ENCODE data around the gene TFAM. TPM values are rescaled to one million over a fixed set of nuclear protein-coding genes. Genes with fewer than 3 reads are reported as not detected.

Gene TFAM
- total and polyA plus RNA-seq, 4 donors: 12.5 to 22.9 (median 18.4) TPM

GRCh38 chr10:58350619-58351323 lies 34.4 kb upstream of the TFAM start:
- Histone ChIP-seq H3K27ac (ENCODE audit: low read depth in 1 of 2, low read length in 2 of 2) (no peak overlapping the region), H3K4me3 (ENCODE audit: low read depth in 1 of 3, low read length in 3 of 3) (no peak overlapping the region), H3K4me1 (ENCODE audit: control insufficient read depth in 4 of 4, insufficient read depth in 4 of 4, low read length in 3 of 4) (peaks cover 0 to 4% (median 3%) of the 10 kb centered on the region in 4 donors), H3K9me3 (ENCODE audit: control insufficient read depth in 4 of 4, low read length in 3 of 4) (no peaks in the 10 kb centered on the region), H3K27me3 (ENCODE audit: control insufficient read depth in 4 of 4, insufficient read depth in 4 of 4, low read length in 3 of 4) (no peaks in the 10 kb centered on the region), H3K9ac (ENCODE audit: low read depth in 1 of 2, low read length in 2 of 2) (no peak overlapping the region), H3K36me3 (ENCODE audit: control insufficient read depth in 4 of 4, insufficient read depth in 3 of 4, low read depth in 1 of 4, low read length in 3 of 4) (no peaks in the 10 kb centered on the region)
- TF ChIP-seq NR2F2 (IDR thresholded peaks at IDR 0.05) (no peak), MAX (IDR thresholded peaks at IDR 0.05) (no peak), FOXA1 (IDR thresholded peaks at IDR 0.05) (no peak), GABPA (IDR thresholded peaks at IDR 0.05 in 1 of 2, conservative IDR thresholded peaks at IDR 0.05 in 1 of 2) (no peak)
- TF ChIP-seq, protein P1, sequence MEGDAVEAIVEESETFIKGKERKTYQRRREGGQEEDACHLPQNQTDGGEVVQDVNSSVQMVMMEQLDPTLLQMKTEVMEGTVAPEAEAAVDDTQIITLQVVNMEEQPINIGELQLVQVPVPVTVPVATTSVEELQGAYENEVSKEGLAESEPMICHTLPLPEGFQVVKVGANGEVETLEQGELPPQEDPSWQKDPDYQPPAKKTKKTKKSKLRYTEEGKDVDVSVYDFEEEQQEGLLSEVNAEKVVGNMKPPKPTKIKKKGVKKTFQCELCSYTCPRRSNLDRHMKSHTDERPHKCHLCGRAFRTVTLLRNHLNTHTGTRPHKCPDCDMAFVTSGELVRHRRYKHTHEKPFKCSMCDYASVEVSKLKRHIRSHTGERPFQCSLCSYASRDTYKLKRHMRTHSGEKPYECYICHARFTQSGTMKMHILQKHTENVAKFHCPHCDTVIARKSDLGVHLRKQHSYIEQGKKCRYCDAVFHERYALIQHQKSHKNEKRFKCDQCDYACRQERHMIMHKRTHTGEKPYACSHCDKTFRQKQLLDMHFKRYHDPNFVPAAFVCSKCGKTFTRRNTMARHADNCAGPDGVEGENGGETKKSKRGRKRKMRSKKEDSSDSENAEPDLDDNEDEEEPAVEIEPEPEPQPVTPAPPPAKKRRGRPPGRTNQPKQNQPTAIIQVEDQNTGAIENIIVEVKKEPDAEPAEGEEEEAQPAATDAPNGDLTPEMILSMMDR (IDR thresholded peaks at IDR 0.05; ENCODE audit: low read depth, low read length, missing input control): no peak
- DNase-seq (ENCODE audit: low spot score): no peak
- WGBS: 72% methylated on average over 6 of the region's 6 CpGs

DNA sequence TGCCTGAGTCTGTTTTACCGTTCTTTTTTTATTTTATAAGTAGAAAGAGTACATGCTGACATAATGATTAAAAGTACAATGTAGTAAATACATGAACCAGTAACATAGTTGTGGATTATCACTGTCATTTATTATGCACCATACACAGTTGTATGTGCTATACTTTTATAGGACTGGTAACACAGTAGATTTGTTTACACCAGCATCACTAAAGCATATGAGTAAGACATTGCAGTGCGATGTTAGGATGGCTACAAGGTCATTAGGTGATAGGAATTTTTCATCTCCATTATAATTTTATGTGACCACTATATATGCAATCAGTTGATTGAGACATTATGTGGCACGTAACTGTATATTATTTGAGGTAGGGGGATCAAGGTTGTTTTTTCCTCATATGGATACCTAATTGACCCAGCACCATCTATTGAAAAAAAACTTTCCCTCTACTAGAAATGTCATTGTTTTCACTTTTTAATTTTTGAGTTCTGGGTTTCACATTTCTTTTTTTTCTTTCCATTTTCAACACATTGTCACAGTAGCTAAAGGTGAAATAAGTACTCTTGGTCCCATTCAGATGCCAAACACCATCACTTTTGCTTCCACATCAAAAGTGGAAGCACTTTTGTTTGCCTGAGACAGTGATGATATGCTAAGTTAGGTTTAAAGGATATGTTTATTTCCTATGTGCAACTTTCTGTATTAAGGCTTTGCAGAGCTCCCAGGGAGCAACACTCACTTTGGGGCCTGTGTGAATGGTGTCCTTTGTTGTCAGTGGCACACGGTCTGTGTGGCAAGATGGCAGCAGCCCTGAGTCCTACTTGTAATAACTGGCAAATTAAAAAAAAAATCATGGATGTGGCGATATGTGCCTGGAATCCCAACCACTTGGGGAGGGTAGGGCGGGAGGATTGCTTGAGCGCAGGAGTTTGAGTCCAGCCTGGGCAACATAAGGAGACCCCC lies 33.3 kb upstream of the TFAM start:
- H3K27ac ChIP-seq (ENCODE audit: low read depth in 1 of 2, low read length in 2 of 2): no peak overlapping the region
- peaks cover 0 to 4% (median 2%) of the 10 kb centered on the region in 4 donors for H3K4me1 ChIP-seq (ENCODE audit: control insufficient read depth in 4 of 4, insufficient read depth in 4 of 4, low read length in 3 of 4)
- H3K36me3 ChIP-seq (ENCODE audit: control insufficient read depth in 4 of 4, insufficient read depth in 3 of 4, low read depth in 1 of 4, low read length in 3 of 4): no peaks in the 10 kb centered on the region
- no peak overlapping the region for H3K4me3 ChIP-seq (ENCODE audit: low read depth in 1 of 3, low read length in 3 of 3)
- WGBS: 89% methylated on average over 7 of the region's 7 CpGs
- no peaks in the 10 kb centered on the region for H3K9me3 ChIP-seq (ENCODE audit: control insufficient read depth in 4 of 4, low read length in 3 of 4)
- TF ChIP-seq RXRA (IDR thresholded peaks at IDR 0.05): no peak
- DNase-seq (ENCODE audit: low spot score): no peak
- no peaks in the 10 kb centered on the region for H3K27me3 ChIP-seq (ENCODE audit: control insufficient read depth in 4 of 4, insufficient read depth in 4 of 4, low read length in 3 of 4)
- no peak overlapping the region for H3K9ac ChIP-seq (ENCODE audit: low read depth in 1 of 2, low read length in 2 of 2)

GRCh38 chr10:58352956-58353610 lies 32.1 kb upstream of the TFAM start:
- H3K9me3 ChIP-seq (ENCODE audit: control insufficient read depth in 4 of 4, low read length in 3 of 4): no peaks in the 10 kb centered on the region
- H3K4me1 ChIP-seq (ENCODE audit: control insufficient read depth in 4 of 4, insufficient read depth in 4 of 4, low read length in 3 of 4): peaks cover 0 to 4% (median 2%) of the 10 kb centered on the region in 4 donors
- no peaks in the 10 kb centered on the region for H3K36me3 ChIP-seq (ENCODE audit: control insufficient read depth in 4 of 4, insufficient read depth in 3 of 4, low read depth in 1 of 4, low read length in 3 of 4)
- WGBS: 56% methylated on average over 2 of the region's 2 CpGs
- no peak overlapping the region for H3K4me3 ChIP-seq (ENCODE audit: low read depth in 1 of 3, low read length in 3 of 3)
- no peak overlapping the region for H3K9ac ChIP-seq (ENCODE audit: low read depth in 1 of 2, low read length in 2 of 2)
- no peak for DNase-seq (ENCODE audit: low spot score)
- no peaks in the 10 kb centered on the region for H3K27me3 ChIP-seq (ENCODE audit: control insufficient read depth in 4 of 4, insufficient read depth in 4 of 4, low read length in 3 of 4)
- no peak overlapping the region for H3K27ac ChIP-seq (ENCODE audit: low read depth in 1 of 2, low read length in 2 of 2)
- TF ChIP-seq, protein P1 (IDR thresholded peaks at IDR 0.05; ENCODE audit: low read depth, low read length, missing input control): no peak
- TF ChIP-seq HNF4A (conservative IDR thresholded peaks at IDR 0.05) (no peak), RAD21 (IDR thresholded peaks at IDR 0.05) (no peak), ZBTB33 (IDR thresholded peaks at IDR 0.05) (no peak), ATF3 (IDR thresholded peaks at IDR 0.05) (no peak), JUND (IDR thresholded peaks at IDR 0.05) (no peak), FOXA2 (IDR thresholded peaks at IDR 0.05) (no peak), TAF1 (conservative IDR thresholded peaks at IDR 0.05) (no peak), RXRA (IDR thresholded peaks at IDR 0.05) (no peak), FOXA1 (IDR thresholded peaks at IDR 0.05) (no peak), MAX (IDR thresholded peaks at IDR 0.05) (no peak), GABPA (IDR thresholded peaks at IDR 0.05 in 1 of 2, conservative IDR thresholded peaks at IDR 0.05 in 1 of 2) (no peak), HNF4G (IDR thresholded peaks at IDR 0.05) (no peak), SP1 (IDR thresholded peaks at IDR 0.05) (no peak), NR2F2 (IDR thresholded peaks at IDR 0.05) (no peak)

Data from liver (tissue), 9 donors.